Trophoblast cell (in vitro differentiated cells and primary cell): ENCODE measurements around the gene ZDHHC22.

Experiments
- DNase-seq, 2 donors: peaks; one replicate each; pipeline ENCODE4 v3.0.0-alpha.2; 2016
- H2AFZ ChIP-seq: 2 replicates; pipeline ENCODE4 v1.6.1; 2013; ENCODE audit warnings: low read length, moderate library complexity, mild to moderate bottlenecking; ENCODE audit not compliant: insufficient read depth, poor library complexity
- H2AK5ac ChIP-seq: 2 replicates; pipeline ENCODE4 v1.6.1; 2013; ENCODE audit warnings: mild to moderate bottlenecking, low read length
- H2BK120ac ChIP-seq: 2 replicates; pipeline ENCODE4 v1.6.1; 2013; ENCODE audit warnings: low read length, mild to moderate bottlenecking, moderate library complexity; ENCODE audit not compliant: insufficient read depth, poor library complexity
- H2BK12ac ChIP-seq: 2 replicates; pipeline ENCODE4 v1.6.1; 2013; ENCODE audit warnings: mild to moderate bottlenecking, low read length, moderate library complexity
- H2BK5ac ChIP-seq: 2 replicates; pipeline ENCODE4 v1.6.1; 2013; ENCODE audit warnings: low read length, low read depth, moderate library complexity, mild to moderate bottlenecking; ENCODE audit not compliant: poor library complexity
- H3K14ac ChIP-seq: 2 replicates; pipeline ENCODE4 v1.6.1; 2013; ENCODE audit warnings: mild to moderate bottlenecking, low read length
- H3K18ac ChIP-seq: 2 replicates; pipeline ENCODE4 v1.6.1; 2013; ENCODE audit warnings: mild to moderate bottlenecking, low read length
- H3K23ac ChIP-seq: 2 replicates; pipeline ENCODE4 v1.6.1; 2013; ENCODE audit warnings: low read length
- H3K27ac ChIP-seq: 2 replicates; pipeline ENCODE4 v1.5.1; 2013; ENCODE audit warnings: low read depth, mild to moderate bottlenecking, inconsistent platforms, low read length, moderate library complexity
- H3K27me3 ChIP-seq: 2 replicates; pipeline ENCODE4 v1.6.1; 2013; ENCODE audit warnings: inconsistent platforms, mild to moderate bottlenecking, low read length, moderate library complexity; ENCODE audit not compliant: insufficient read depth
- H3K36me3 ChIP-seq, 2 experiments: 1 replicate in 1 of 2; 2 replicates in 1 of 2; pipeline ENCODE4 v1.6.1; 2013; ENCODE audit warnings: low read length in 2 of 2, mild to moderate bottlenecking in 2 of 2, moderate library complexity in 1 of 2; ENCODE audit not compliant: insufficient read depth in 2 of 2, control insufficient read depth in 1 of 2
- H3K4ac ChIP-seq: 2 replicates; pipeline ENCODE4 v1.6.1; 2013; ENCODE audit warnings: low read depth, mild to moderate bottlenecking, low read length, moderate library complexity
- H3K4me1 ChIP-seq, 2 experiments: 1 replicate in 1 of 2; 2 replicates in 1 of 2; pipeline ENCODE4 v1.6.1; 2013; ENCODE audit warnings: low read length in 2 of 2, mild to moderate bottlenecking in 2 of 2, moderate library complexity in 1 of 2; ENCODE audit not compliant: insufficient read depth in 2 of 2, control insufficient read depth in 1 of 2
- H3K4me2 ChIP-seq: 2 replicates; pipeline ENCODE4 v1.6.1; 2013; ENCODE audit warnings: inconsistent platforms, mild to moderate bottlenecking, low read length, moderate library complexity
- H3K4me3 ChIP-seq: 2 replicates; pipeline ENCODE4 v1.5.1; 2013; ENCODE audit warnings: mild to moderate bottlenecking, low read depth, low read length, inconsistent platforms
- H3K79me1 ChIP-seq: one replicate; pipeline ENCODE4 v1.6.1; 2013; ENCODE audit warnings: low read length
- H3K79me2 ChIP-seq: 2 replicates; pipeline ENCODE4 v1.6.1; 2013; ENCODE audit warnings: low read length, mild to moderate bottlenecking; ENCODE audit not compliant: control insufficient read depth, insufficient read depth, poor library complexity
- H3K9ac ChIP-seq: 2 replicates; pipeline ENCODE4 v1.6.1; 2013; ENCODE audit warnings: mild to moderate bottlenecking, low read length
- H3K9me3 ChIP-seq: 2 replicates; pipeline ENCODE4 v1.6.1; 2013; ENCODE audit warnings: low read depth, mild to moderate bottlenecking, control low read depth, inconsistent platforms, low read length; ENCODE audit not compliant: insufficient read depth
- H4K12ac ChIP-seq: 2 replicates; pipeline ENCODE4 v1.6.1; 2013; ENCODE audit warnings: low read depth, mild to moderate bottlenecking, low read length, moderate library complexity
- H4K8ac ChIP-seq: 2 replicates; pipeline ENCODE4 v1.6.1; 2013; ENCODE audit warnings: low read depth, mild to moderate bottlenecking, low read length, moderate library complexity
- H4K91ac ChIP-seq: one replicate; pipeline ENCODE4 v1.6.1; 2013; ENCODE audit warnings: low read depth, mild to moderate bottlenecking, low read length, moderate library complexity
- WGBS: extraction: QIAGEN DNeasy Blood & Tissue Kit; methylation state at CpG from one replicate; pipeline ENCODE4 v1.1.7; 2013; ENCODE audit warnings: missing lambda C conversion rate; ENCODE audit not compliant: insufficient read length, insufficient coverage; ENCODE audit errors: extremely low coverage; 5-methylcytosine and 5-hydroxymethylcytosine counted together

Gene ZDHHC22

DNA sequence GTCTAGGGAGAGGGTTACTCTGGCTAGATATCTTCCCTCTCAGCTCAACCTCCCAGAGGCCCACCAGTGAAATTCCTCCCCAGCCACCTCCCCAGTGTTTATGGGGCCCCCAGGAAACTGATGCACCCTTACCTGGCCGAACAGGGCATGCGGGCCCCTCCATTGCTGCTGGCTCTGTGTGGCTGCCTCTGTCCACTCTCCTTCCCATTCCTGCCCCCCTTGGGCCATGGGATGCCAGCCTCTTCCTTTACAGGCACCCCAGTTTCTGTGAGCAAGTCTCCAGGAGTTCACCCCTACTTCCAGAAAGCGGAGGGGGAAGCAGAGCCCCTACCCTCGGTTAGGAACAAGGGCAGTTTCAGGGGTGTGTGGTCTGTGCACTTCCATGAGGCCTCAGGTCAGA, 19.4 kb upstream of the ZDHHC22 start:
- no peak overlapping the region for H2AFZ ChIP-seq
- H3K27ac ChIP-seq: no peak overlapping the region
- no peak overlapping the region for H3K14ac ChIP-seq
- no peak overlapping the region for H2BK120ac ChIP-seq
- no peak overlapping the region for H2BK12ac ChIP-seq
- H4K12ac ChIP-seq: no peak overlapping the region
- no peak overlapping the region for H2BK5ac ChIP-seq
- H3K18ac ChIP-seq: no peak overlapping the region
- H3K4me3 ChIP-seq: no peak overlapping the region
- no peak overlapping the region for H3K4me2 ChIP-seq
- H3K9ac ChIP-seq: no peak overlapping the region
- no peaks in the 10 kb centered on the region for H3K79me1 ChIP-seq
- no peak overlapping the region for H3K4ac ChIP-seq
- no CpG with 5 or more reads among the region's 4 CpGs for WGBS
- DNase-seq: no peak
- no peaks in the 10 kb centered on the region for H3K27me3 ChIP-seq
- H4K91ac ChIP-seq: no peak overlapping the region
- H2AK5ac ChIP-seq: no peak overlapping the region
- H3K23ac ChIP-seq: no peak overlapping the region
- peaks cover 1% of the 10 kb centered on the region for H3K9me3 ChIP-seq
- H4K8ac ChIP-seq: no peak overlapping the region
- no peaks in the 10 kb centered on the region for H3K4me1 ChIP-seq
- H3K79me2 ChIP-seq: no peaks in the 10 kb centered on the region
- H3K36me3 ChIP-seq: no peaks in the 10 kb centered on the region

DNA sequence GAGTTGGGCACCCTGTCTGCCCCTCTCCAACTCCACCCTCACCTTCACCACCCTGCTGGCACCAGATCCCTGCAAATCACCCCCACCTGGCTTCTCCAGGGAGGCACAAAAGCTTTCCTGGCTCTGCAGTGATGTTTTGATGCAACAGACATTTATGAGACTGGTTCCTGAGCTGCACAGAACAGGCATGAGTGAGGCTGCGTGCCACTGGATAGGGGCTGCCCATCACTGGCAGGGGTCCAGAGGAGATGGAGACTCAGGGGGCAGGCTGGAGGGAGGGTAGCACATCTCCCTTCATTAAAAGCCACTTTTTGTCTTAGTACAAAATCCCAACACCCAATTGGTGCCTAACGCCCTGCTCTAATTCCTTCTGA, 17.3 kb upstream of the ZDHHC22 start:
- DNase-seq: no peak
- no peak overlapping the region for H3K23ac ChIP-seq
- H3K27ac ChIP-seq: no peak overlapping the region
- no peak overlapping the region for H4K91ac ChIP-seq
- H2BK12ac ChIP-seq: no peak overlapping the region
- H3K4ac ChIP-seq: no peak overlapping the region
- no peak overlapping the region for H2AFZ ChIP-seq
- H3K18ac ChIP-seq: no peak overlapping the region
- no peak overlapping the region for H3K14ac ChIP-seq
- no peak overlapping the region for H2BK5ac ChIP-seq
- H4K8ac ChIP-seq: no peak overlapping the region
- no peak overlapping the region for H4K12ac ChIP-seq
- H2BK120ac ChIP-seq: no peak overlapping the region
- H3K9me3 ChIP-seq: peaks cover 1% of the 10 kb centered on the region
- no peaks in the 10 kb centered on the region for H3K79me2 ChIP-seq
- H3K27me3 ChIP-seq: no peaks in the 10 kb centered on the region
- H3K4me3 ChIP-seq: no peak overlapping the region
- H3K79me1 ChIP-seq: no peaks in the 10 kb centered on the region
- WGBS: no CpG with 5 or more reads among the region's 2 CpGs
- no peak overlapping the region for H2AK5ac ChIP-seq
- H3K9ac ChIP-seq: no peak overlapping the region
- H3K4me2 ChIP-seq: no peak overlapping the region
- no peaks in the 10 kb centered on the region for H3K36me3 ChIP-seq
- no peaks in the 10 kb centered on the region for H3K4me1 ChIP-seq

DNA sequence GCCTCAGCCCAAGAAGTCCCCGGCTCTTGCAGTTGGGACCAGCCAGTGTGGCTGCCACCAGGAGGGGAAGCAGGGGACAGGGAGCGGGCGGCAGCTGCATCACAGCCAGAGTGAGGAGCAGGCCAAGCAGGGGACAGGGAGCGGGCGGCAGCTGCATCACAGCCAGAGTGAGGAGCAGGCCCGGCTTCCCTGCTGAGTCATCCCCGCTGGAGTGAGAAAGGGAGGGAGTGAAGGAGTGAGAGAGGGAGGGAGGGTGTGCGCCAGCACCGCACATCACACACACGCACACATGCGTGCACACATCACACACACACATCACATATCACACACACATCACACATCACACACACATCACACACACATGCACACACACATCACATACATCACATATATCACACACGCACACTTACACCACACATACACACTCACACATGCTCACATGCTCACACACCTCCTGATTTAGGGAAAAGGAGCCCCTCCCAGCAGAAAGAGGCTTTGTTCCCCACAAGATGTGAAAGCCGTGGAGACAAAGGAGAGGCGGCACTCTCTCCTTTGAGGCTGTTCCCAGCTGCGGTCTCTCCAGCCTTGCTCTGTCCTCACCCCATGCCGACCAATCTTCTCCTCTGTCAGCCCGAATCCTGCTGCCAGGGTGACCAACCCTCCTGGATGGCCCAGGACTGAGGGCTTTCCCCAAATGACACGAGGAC, 16.7 kb upstream of the ZDHHC22 start:
- Histone ChIP-seq H3K14ac (no peak overlapping the region), H3K27ac (no peak overlapping the region), H2AK5ac (no peak overlapping the region), H3K9ac (no peak overlapping the region), H3K4me1 (no peaks in the 10 kb centered on the region), H3K36me3 (no peaks in the 10 kb centered on the region), H2AFZ (no peak overlapping the region), H2BK12ac (no peak overlapping the region), H2BK120ac (no peak overlapping the region), H4K8ac (no peak overlapping the region), H3K79me2 (no peaks in the 10 kb centered on the region), H4K12ac (no peak overlapping the region), H3K4me2 (no peak overlapping the region), H3K27me3 (no peaks in the 10 kb centered on the region), H3K4me3 (no peak overlapping the region), H4K91ac (no peak overlapping the region), H3K18ac (no peak overlapping the region), H3K4ac (no peak overlapping the region), H3K9me3 (peaks cover 1% of the 10 kb centered on the region), H2BK5ac (no peak overlapping the region), H3K79me1 (no peaks in the 10 kb centered on the region), H3K23ac (no peak overlapping the region)
- DNase-seq: peak in 1 of 2 donors; percentile 41
- 100% methylated on average over 1 of the region's 18 CpGs for WGBS

DNA sequence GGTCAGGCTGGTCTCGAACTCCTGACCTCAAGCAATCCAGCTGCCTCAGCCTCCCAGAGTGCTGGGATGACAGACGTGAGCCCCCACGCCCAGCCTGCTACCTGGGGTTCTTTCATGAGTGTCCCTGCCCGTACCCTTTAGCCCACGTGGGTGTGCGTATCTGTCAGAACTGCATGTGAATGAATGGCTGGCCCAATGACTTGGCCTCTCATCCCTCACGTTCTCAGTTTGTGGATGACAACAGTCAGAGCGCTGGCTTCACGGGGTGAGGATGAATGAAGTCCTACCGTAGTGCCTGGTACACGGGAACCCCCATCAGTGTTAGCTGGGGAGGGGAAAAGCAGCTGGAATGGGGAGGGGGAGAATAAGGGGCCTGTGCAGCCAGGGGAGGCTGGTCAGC, 16.1 kb upstream of the ZDHHC22 start:
- H3K79me1 ChIP-seq: no peaks in the 10 kb centered on the region
- no peak overlapping the region for H3K4me3 ChIP-seq
- H2AK5ac ChIP-seq: no peak overlapping the region
- H3K9ac ChIP-seq: no peak overlapping the region
- H3K36me3 ChIP-seq: no peaks in the 10 kb centered on the region
- no peak overlapping the region for H4K8ac ChIP-seq
- H3K23ac ChIP-seq: no peak overlapping the region
- H3K27me3 ChIP-seq: no peaks in the 10 kb centered on the region
- no peak overlapping the region for H3K27ac ChIP-seq
- no peaks in the 10 kb centered on the region for H3K79me2 ChIP-seq
- no peak overlapping the region for H3K14ac ChIP-seq
- H4K12ac ChIP-seq: no peak overlapping the region
- no CpG with 5 or more reads among the region's 11 CpGs for WGBS
- no peak overlapping the region for H3K18ac ChIP-seq
- no peak overlapping the region for H2BK12ac ChIP-seq
- no peak overlapping the region for H3K4ac ChIP-seq
- no peak overlapping the region for H3K4me2 ChIP-seq
- no peak overlapping the region for H2BK5ac ChIP-seq
- no peaks in the 10 kb centered on the region for H3K4me1 ChIP-seq
- no peak overlapping the region for H2AFZ ChIP-seq
- H3K9me3 ChIP-seq: peaks cover 1% of the 10 kb centered on the region
- H2BK120ac ChIP-seq: no peak overlapping the region
- H4K91ac ChIP-seq: no peak overlapping the region
- DNase-seq: no peak
